Measurements from ENCODE around the gene HFM1.
"Not testable (repeated sequence)": the region's sequence is repeated elsewhere in the genome, so short reads cannot be mapped to it uniquely, and the experiment has no call there.

The HFM1 gene

GRCh38 chr1:91374086-91374485, 30.6 kb downstream of the HFM1 start:
- no peak for DNase-seq (ENCODE audit: low spot score)

- DNase-seq (ENCODE audit: low spot score) = not testable (repeated sequence)
These were observed 32.4 kb downstream of the HFM1 start for GRCh38 chr1:91372230-91372629.

GRCh38 chr1:91349524-91349923, 55.1 kb downstream of the HFM1 start:
- no peak for DNase-seq (ENCODE audit: low spot score)

GRCh38 chr1:91346824-91347223, 57.8 kb downstream of the HFM1 start:
- no peak for DNase-seq (ENCODE audit: low spot score)

- peak; percentile 20 for DNase-seq (ENCODE audit: low spot score)
These were observed 59.1 kb downstream of the HFM1 start for GRCh38 chr1:91345395-91346005.

- DNase-seq (ENCODE audit: low spot score) = no peak
These were observed 66.1 kb downstream of the HFM1 start for GRCh38 chr1:91338501-91338900.

- no peak for DNase-seq (ENCODE audit: low spot score)
These were observed 69.0 kb downstream of the HFM1 start for GRCh38 chr1:91335603-91336002.

GRCh38 chr1:91334856-91335255, 69.8 kb downstream of the HFM1 start:
- DNase-seq (ENCODE audit: low spot score) = no peak

- DNase-seq (ENCODE audit: low spot score) = no peak
These were observed 79.2 kb downstream of the HFM1 start for GRCh38 chr1:91325456-91325855.

- DNase-seq (ENCODE audit: low spot score) = no peak
These were observed 90.0 kb downstream of the HFM1 start for GRCh38 chr1:91314643-91315042.

- DNase-seq (ENCODE audit: low spot score) = no peak
These were observed 93.0 kb downstream of the HFM1 start for GRCh38 chr1:91311672-91312071.

GRCh38 chr1:91308544-91308943, 96.1 kb downstream of the HFM1 start:
- DNase-seq (ENCODE audit: low spot score) = no peak

- no peak for DNase-seq (ENCODE audit: low spot score)
These were observed 96.7 kb downstream of the HFM1 start for GRCh38 chr1:91307784-91308409.

GRCh38 chr1:91303165-91303564, 101.5 kb downstream of the HFM1 start:
- DNase-seq (ENCODE audit: low spot score) = no peak

- DNase-seq (ENCODE audit: low spot score) = not testable (repeated sequence)
These were observed 115.6 kb downstream of the HFM1 start for GRCh38 chr1:91288843-91289553.

GRCh38 chr1:91286962-91287317, 117.7 kb downstream of the HFM1 start:
- DNase-seq (ENCODE audit: low spot score) = not testable (repeated sequence)

GRCh38 chr1:91286259-91286961, 118.2 kb downstream of the HFM1 start:
- not testable (repeated sequence) for DNase-seq (ENCODE audit: low spot score)

GRCh38 chr1:91283421-91283726, 121.3 kb downstream of the HFM1 start:
- DNase-seq (ENCODE audit: low spot score) = no peak

GRCh38 chr1:91282695-91283420, 121.8 kb downstream of the HFM1 start:
- peak; percentile 29 for DNase-seq (ENCODE audit: low spot score)

GRCh38 chr1:91281782-91282181, 122.9 kb downstream of the HFM1 start:
- no peak for DNase-seq (ENCODE audit: low spot score)

GRCh38 chr1:91278754-91279153, 125.9 kb downstream of the HFM1 start:
- DNase-seq (ENCODE audit: low spot score) = peak; percentile 10

- DNase-seq (ENCODE audit: low spot score) = no peak
These were observed 130.8 kb downstream of the HFM1 start for GRCh38 chr1:91273875-91274274.
